ENCODE measurements around the gene CACTIN. TPM values are rescaled to one million over a fixed set of nuclear protein-coding genes. Genes with fewer than 3 reads are reported as not detected.

Gene CACTIN
- total RNA-seq, 1 donor from 2014 or later: 26.7 TPM

DNA sequence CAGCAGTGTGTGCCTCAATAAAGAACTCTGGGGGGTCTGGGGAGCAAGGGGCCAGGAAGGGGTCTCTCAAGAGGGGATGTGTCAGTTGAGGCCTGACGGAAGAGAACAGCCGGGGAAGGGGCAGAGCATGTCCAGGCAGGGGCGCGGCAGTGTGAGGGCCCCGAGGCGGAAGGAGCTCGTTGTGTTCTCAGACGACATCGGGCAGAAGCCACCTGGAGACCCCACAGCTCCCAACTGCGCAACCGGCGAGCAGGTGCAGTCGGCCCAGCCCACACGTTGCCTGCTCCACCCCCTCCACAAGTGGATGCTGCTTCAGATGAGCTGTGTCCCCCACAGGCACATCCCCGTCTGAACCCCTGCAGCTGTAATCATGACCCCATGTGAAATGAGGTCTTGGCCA is 4.9 kb downstream of the CACTIN start:
- Mint-ChIP-seq H3K27me3 (ENCODE audit: low read depth, unreplicated experiment) (no peaks in the 10 kb centered on the region), H3K27ac (ENCODE audit: unreplicated experiment) (no peak overlapping the region)

DNA sequence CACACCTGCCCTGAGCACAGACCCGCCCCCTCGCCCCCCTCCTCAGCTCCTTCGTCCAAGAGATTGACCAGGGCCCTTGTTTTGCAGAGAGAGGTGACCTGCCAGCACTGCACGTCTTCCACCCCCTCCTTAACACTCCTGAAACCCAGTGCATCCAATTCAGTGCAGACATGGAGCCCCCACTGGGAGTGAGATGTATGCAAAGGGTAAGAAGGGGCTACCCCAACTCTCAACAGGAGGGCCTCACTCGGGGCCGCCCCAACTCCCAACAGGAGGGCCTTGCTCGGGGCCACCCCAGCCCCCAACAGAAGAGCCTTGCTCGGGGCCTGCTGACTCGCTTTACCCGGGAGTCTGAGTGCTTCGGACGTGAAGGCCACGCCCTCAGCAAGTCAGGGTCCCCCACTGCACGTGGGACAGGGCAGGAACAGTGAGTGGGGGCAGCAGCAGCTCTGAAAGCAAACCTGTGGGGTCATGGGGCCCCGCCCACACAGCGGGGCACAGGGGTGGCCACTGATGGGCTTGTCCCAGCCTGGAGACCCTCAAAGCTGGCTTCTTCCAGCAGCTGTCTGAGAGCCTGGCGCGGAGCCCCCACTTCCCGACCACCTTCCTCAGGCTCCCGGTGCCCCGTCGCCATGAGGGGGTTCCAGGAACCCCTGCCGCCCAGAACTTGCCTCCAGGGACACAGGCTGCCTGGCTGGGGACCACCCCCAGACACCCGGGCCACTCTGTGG is 5.6 kb downstream of the CACTIN start:
- H3K4me1 ChIP-seq (ENCODE audit: insufficient read depth, low read length): peaks cover 10% of the 10 kb centered on the region
- Mint-ChIP-seq H3K4me1 (ENCODE audit: low read depth, unreplicated experiment) (peaks cover 4% of the 10 kb centered on the region), H3K27ac (ENCODE audit: unreplicated experiment) (no peak overlapping the region), H3K4me3 (ENCODE audit: unreplicated experiment) (no peak overlapping the region), H3K9me3 (ENCODE audit: unreplicated experiment) (no peaks in the 10 kb centered on the region), H3K36me3 (ENCODE audit: low read depth, unreplicated experiment) (peaks cover 6% of the 10 kb centered on the region), H3K27me3 (ENCODE audit: low read depth, unreplicated experiment) (no peaks in the 10 kb centered on the region)
- no peaks in the 10 kb centered on the region for H3K9me3 ChIP-seq (ENCODE audit: insufficient read depth, low read depth, low read length)
- H3K79me2 ChIP-seq (ENCODE audit: insufficient read depth, low read length): peaks cover 31% of the 10 kb centered on the region
- no peak overlapping the region for H3K4me2 ChIP-seq (ENCODE audit: low read length)
- H3K4me3 ChIP-seq (ENCODE audit: insufficient read depth, low read depth, low read length): no peak overlapping the region
- no peak overlapping the region for H3K27ac ChIP-seq (ENCODE audit: low read depth, low read length)
- H3K9ac ChIP-seq (ENCODE audit: low read length): no peak overlapping the region
- FAIRE-seq: no peak
- H3K27me3 ChIP-seq (ENCODE audit: insufficient read depth, low read length): no peaks in the 10 kb centered on the region
- TF ChIP-seq, protein P1, sequence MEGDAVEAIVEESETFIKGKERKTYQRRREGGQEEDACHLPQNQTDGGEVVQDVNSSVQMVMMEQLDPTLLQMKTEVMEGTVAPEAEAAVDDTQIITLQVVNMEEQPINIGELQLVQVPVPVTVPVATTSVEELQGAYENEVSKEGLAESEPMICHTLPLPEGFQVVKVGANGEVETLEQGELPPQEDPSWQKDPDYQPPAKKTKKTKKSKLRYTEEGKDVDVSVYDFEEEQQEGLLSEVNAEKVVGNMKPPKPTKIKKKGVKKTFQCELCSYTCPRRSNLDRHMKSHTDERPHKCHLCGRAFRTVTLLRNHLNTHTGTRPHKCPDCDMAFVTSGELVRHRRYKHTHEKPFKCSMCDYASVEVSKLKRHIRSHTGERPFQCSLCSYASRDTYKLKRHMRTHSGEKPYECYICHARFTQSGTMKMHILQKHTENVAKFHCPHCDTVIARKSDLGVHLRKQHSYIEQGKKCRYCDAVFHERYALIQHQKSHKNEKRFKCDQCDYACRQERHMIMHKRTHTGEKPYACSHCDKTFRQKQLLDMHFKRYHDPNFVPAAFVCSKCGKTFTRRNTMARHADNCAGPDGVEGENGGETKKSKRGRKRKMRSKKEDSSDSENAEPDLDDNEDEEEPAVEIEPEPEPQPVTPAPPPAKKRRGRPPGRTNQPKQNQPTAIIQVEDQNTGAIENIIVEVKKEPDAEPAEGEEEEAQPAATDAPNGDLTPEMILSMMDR (IDR thresholded peaks at IDR 0.05; ENCODE audit: insufficient read depth, low read depth, low read length): no peak
- no peak for TF ChIP-seq EZH2 (IDR thresholded peaks at IDR 0.05; ENCODE audit: insufficient read depth, low read length)
- no peaks in the 10 kb centered on the region for H3K36me3 ChIP-seq (ENCODE audit: insufficient read depth, low read length)
- no peak for DNase-seq (ENCODE audit: low read depth)
- H4K20me1 ChIP-seq (ENCODE audit: insufficient read depth, low read length): peaks cover 27% of the 10 kb centered on the region
- H2AFZ ChIP-seq (ENCODE audit: low read depth, low read length): no peak overlapping the region

More for the DNA sequence above, 4.9 kb downstream of the CACTIN start:
- no peak overlapping the region for H3K4me3 ChIP-seq (ENCODE audit: insufficient read depth, low read depth, low read length)
- Mint-ChIP-seq H3K9me3 (ENCODE audit: unreplicated experiment) (no peaks in the 10 kb centered on the region), H3K4me3 (ENCODE audit: unreplicated experiment) (no peak overlapping the region), H3K36me3 (ENCODE audit: low read depth, unreplicated experiment) (peaks cover 6% of the 10 kb centered on the region), H3K4me1 (ENCODE audit: low read depth, unreplicated experiment) (peaks cover 4% of the 10 kb centered on the region)
- no peaks in the 10 kb centered on the region for H3K9me3 ChIP-seq (ENCODE audit: insufficient read depth, low read depth, low read length)
- no peak overlapping the region for H3K27ac ChIP-seq (ENCODE audit: low read depth, low read length)
- H3K79me2 ChIP-seq (ENCODE audit: insufficient read depth, low read length): peaks cover 37% of the 10 kb centered on the region
- H4K20me1 ChIP-seq (ENCODE audit: insufficient read depth, low read length): peaks cover 31% of the 10 kb centered on the region
- H2AFZ ChIP-seq (ENCODE audit: low read depth, low read length): no peak overlapping the region
- no peaks in the 10 kb centered on the region for H3K36me3 ChIP-seq (ENCODE audit: insufficient read depth, low read length)
- no peak overlapping the region for H3K9ac ChIP-seq (ENCODE audit: low read length)
- H3K27me3 ChIP-seq (ENCODE audit: insufficient read depth, low read length): no peaks in the 10 kb centered on the region
- FAIRE-seq (no peak), DNase-seq (ENCODE audit: low read depth) (no peak)
- H3K4me2 ChIP-seq (ENCODE audit: low read length): no peak overlapping the region
- peaks cover 10% of the 10 kb centered on the region for H3K4me1 ChIP-seq (ENCODE audit: insufficient read depth, low read length)
- TF ChIP-seq EZH2 (IDR thresholded peaks at IDR 0.05; ENCODE audit: insufficient read depth, low read length): no peak
- TF ChIP-seq, protein P1 (IDR thresholded peaks at IDR 0.05; ENCODE audit: insufficient read depth, low read depth, low read length): no peak

DNA sequence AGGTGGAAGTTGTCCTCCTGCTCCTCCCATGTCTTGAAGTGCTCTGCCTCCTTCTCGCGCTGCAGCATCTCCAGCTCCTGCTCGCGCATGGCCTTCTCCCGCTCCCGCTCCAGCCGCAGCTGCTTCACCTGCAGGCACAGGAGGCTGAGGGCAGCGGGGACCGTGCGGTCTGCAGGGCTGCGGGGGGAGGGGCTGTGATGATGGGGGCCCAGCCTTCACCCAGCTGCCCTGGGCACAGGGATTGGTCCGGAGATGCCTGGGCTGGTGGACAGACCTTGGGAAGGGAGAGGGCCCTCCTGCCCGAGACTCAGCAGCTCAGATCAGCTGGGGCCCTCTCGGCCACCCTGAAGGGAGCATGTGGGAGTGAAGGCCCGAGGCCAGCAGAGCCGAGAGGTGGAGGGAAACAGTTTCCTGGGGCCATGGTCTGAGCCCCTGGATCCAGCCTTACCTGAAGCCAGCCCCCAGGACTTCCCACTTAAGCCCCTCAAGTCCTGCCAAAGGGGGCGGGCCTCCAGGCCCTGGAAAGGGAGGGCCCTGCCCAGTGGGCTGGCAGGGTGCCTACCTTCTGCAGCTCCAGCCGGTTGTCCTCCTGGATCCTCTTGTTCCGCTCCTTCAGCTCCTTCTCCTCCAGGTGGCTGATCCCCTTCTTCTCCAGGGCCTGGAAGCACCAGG is 6.3 kb downstream of the CACTIN start:
- H3K9me3 ChIP-seq (ENCODE audit: insufficient read depth, low read depth, low read length): no peaks in the 10 kb centered on the region
- peaks cover 20% of the 10 kb centered on the region for H4K20me1 ChIP-seq (ENCODE audit: insufficient read depth, low read length)
- Mint-ChIP-seq H3K4me1 (ENCODE audit: low read depth, unreplicated experiment) (peaks cover 2% of the 10 kb centered on the region), H3K27me3 (ENCODE audit: low read depth, unreplicated experiment) (no peaks in the 10 kb centered on the region), H3K9me3 (ENCODE audit: unreplicated experiment) (no peaks in the 10 kb centered on the region), H3K4me3 (ENCODE audit: unreplicated experiment) (no peak overlapping the region), H3K36me3 (ENCODE audit: low read depth, unreplicated experiment) (peaks cover 6% of the 10 kb centered on the region), H3K27ac (ENCODE audit: unreplicated experiment) (no peak overlapping the region)
- no peak overlapping the region for H3K27ac ChIP-seq (ENCODE audit: low read depth, low read length)
- no peaks in the 10 kb centered on the region for H3K27me3 ChIP-seq (ENCODE audit: insufficient read depth, low read length)
- H3K4me1 ChIP-seq (ENCODE audit: insufficient read depth, low read length): peaks cover 3% of the 10 kb centered on the region
- no peak overlapping the region for H2AFZ ChIP-seq (ENCODE audit: low read depth, low read length)
- H3K4me2 ChIP-seq (ENCODE audit: low read length): no peak overlapping the region
- H3K79me2 ChIP-seq (ENCODE audit: insufficient read depth, low read length): peaks cover 24% of the 10 kb centered on the region
- TF ChIP-seq, protein P1 (IDR thresholded peaks at IDR 0.05; ENCODE audit: insufficient read depth, low read depth, low read length): no peak
- no peak for TF ChIP-seq EZH2 (IDR thresholded peaks at IDR 0.05; ENCODE audit: insufficient read depth, low read length)
- H3K4me3 ChIP-seq (ENCODE audit: insufficient read depth, low read depth, low read length): no peak overlapping the region
- no peak overlapping the region for H3K9ac ChIP-seq (ENCODE audit: low read length)
- no peak for DNase-seq (ENCODE audit: low read depth)
- no peaks in the 10 kb centered on the region for H3K36me3 ChIP-seq (ENCODE audit: insufficient read depth, low read length)
- FAIRE-seq: no peak

Measured in astrocyte (in vitro differentiated cells and primary cell).